GM18505 (cell line): Measurements from ENCODE around the gene ATPAF1.
A peak's percentile ranks its signal among the peaks of the same experiment; 100 is the strongest.

ENCODE experiments used
- ATAC-seq: cut with Tn5 transposase; IDR thresholded peaks from one replicate; pipeline ENCODE4 v1.9.1; 2021; ENCODE audit not compliant: unreplicated experiment
- POLR2A ChIP-seq: IDR thresholded peaks from 4 replicates; pipeline ENCODE4 v1.6.1; 2011; ENCODE audit warnings: borderline replicate concordance; ENCODE audit not compliant: insufficient read depth, insufficient read length; ENCODE audit errors: extremely low read depth

Gene ATPAF1

GRCh38 chr1:46689897-46690296 is 21.7 kb upstream of the ATPAF1 start:
- ATAC-seq = no peak
- TF ChIP-seq POLR2A = no peak

- no peak for TF ChIP-seq POLR2A
- no peak for ATAC-seq
Observed at GRCh38 chr1:46689356-46689755, 21.2 kb upstream of the ATPAF1 start.

DNA sequence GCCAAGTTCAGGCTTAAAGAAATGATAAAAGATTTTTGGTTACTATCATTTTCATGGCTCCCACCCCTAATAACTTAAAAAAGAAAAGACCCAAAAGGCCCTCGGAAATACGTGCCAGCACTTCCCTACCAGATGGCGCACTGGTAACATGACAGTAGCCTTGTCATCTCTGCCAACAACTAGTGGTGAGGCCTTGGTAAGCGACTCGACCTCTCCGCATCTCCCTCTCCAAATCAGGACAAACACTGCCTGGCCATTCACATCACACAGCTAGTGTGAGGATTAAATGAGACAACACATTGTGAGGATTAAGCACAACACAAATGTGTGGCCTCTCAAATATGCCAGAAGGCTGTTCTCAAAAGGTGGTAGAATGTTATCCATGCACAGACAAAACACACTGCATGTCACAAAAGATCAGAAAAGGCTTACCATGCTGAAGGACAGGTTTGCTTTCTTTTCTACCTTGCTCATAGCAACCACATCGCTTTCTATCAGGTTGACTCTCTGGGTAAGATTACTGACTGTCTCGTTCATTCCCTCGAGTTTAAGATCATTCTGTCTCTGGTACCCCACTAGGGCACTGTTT is 19.9 kb upstream of the ATPAF1 start:
- no peak for TF ChIP-seq POLR2A
- ATAC-seq = no peak

DNA sequence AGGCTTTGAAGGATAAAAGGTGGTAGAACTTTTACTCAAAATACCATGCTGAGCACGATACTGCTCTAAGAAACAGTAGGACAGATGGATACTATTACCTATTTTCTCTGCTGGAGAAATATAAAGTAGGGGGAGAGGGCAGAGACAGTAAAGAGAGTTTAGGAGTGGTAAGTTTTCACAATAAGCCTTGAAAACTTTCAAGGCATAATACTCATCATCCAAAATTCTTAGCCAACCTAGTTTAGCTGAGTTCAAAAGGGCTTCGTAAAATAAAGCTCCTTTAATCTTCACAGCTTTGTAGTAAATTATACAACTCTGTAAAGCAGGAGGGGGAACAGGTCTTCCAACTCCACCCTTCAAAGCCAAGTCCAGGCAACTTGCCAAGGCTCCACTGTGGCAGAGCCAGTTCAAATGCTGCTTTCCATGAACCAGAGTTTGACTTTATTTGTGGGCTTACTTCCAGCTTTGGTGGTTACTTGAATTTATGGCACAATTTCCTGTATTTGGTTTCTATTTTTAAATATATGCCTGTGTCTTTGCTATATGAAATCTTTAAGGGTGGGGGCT is 19.0 kb upstream of the ATPAF1 start:
- TF ChIP-seq POLR2A = no peak
- no peak for ATAC-seq

DNA sequence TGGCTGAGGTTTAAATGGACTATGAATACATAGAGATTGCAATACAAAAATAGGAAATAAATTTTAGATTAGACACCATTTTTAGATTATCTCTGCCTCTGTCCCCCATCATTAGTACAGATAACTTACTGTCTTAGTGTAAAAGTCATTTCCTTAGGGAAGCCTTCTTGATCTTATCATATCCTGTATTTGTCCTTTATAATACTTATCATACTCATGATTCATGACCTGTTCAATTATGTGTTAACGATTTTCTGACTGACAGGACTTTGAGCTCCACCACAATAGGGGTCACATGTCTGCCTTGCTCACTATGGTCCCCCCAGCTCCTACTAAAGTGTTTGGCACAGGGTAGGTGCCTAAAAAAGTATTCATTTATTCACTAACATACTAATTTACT is 18.1 kb upstream of the ATPAF1 start:
- ATAC-seq = no peak
- no peak for TF ChIP-seq POLR2A

GRCh38 chr1:46684670-46685069 is 16.5 kb upstream of the ATPAF1 start:
- no peak for ATAC-seq
- no peak for TF ChIP-seq POLR2A

- TF ChIP-seq POLR2A = no peak
- ATAC-seq = no peak
Observed at GRCh38 chr1:46682064-46682463, 13.9 kb upstream of the ATPAF1 start.

DNA sequence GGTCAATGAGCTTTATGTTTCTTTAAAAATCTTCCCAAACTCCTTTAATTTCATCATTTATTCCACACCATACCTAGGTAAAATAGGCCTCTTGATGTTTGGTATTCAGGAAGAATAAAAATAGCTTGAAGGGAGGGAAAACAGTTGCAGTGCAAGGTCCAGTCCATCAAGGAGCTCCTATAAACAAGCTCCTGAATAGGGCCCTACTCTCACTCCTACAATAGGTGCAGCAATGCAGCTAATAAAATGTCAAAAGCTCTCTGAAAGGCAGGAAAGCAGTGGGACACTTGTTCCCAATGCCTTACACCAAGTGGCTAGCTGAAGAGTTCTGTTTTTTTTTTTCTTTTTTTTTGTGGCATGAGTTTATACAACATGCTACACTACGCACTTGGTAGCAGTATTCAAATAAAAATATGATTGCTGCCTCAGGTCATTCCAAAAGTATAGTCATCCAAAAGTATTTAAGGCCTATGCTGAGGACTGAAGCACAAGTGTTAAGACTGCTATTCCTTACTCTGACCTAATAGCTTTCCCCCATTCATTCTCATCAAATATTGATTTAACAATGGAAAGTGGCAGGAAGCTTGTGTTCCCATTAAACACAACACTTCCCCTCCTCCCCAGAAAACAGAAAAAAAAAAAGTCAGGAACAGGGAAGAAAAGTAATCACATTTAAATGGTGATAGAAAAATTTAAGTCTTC is 13.3 kb upstream of the ATPAF1 start:
- no peak for TF ChIP-seq POLR2A
- ATAC-seq = no peak

DNA sequence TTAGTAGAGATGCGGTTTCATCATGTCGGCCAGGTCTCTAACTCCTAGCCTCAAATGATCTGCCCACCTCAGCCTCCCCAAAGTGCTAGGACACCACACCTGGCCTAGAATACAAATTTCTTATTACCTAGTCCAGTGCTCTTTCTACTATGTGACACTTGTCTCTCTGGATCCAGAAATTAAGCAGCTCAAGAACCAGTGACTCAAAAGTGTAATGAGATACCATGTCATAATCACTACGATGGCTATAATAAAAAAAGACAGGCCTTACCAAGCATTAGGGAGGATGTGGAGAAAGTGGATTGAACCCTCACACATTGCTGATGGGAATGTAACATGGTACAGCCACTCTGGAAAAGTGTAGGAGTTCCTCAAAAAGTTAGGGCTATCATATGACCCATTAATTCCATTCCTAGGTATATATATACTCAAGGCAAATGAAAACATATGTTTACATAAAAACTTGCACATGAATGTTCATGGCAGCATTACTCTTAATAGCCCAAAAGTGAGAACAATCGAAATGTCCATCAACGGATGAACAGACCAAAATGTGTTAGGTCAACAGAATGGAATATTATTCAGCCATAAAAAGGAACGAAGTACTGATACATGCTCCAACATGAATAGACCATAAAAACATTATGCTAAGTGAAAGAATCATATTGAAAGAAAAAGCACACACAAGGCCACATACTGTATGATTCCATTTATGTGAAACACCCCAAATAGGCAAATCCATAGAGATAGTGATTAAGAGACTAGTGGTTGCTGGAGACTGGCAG is 11.8 kb upstream of the ATPAF1 start:
- no peak for TF ChIP-seq POLR2A
- ATAC-seq = no peak

- TF ChIP-seq POLR2A = no peak
Observed at GRCh38 chr1:46677339-46677738, 9.2 kb upstream of the ATPAF1 start.

GRCh38 chr1:46676531-46676930 is 8.4 kb upstream of the ATPAF1 start:
- no peak for ATAC-seq
- TF ChIP-seq POLR2A = no peak

More at GRCh38 chr1:46677339-46677738, 9.2 kb upstream of the ATPAF1 start:
- ATAC-seq = no peak

GRCh38 chr1:46675549-46676314 is 7.6 kb upstream of the ATPAF1 start:
- peak; percentile 74 for ATAC-seq
- TF ChIP-seq POLR2A = no peak

DNA sequence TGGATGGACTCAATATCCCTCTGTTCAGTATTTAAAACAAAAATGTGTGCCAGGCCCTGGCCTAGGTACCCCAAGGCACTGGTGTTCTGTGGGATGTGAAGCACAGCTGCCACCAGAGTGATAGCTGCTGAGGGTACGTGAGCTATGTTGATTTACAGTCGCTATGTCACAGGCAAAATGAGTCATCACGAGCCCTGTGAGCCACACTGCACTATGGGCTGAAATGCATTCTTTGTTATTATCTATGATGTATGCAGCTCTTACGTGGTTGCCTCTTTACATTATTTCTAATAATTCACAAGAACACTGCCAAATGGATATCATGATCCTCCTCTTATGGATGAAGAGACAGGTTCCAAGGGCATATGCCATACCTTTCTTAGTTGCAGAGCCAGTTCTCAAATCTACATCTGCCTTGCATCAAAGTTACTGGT is 5.6 kb upstream of the ATPAF1 start:
- ATAC-seq = no peak
- TF ChIP-seq POLR2A = no peak
